SK-N-SH (cell line): ENCODE measurements around the gene GAGE12J. TPM values are rescaled to one million over a fixed set of nuclear protein-coding genes. Genes with fewer than 3 reads are reported as not detected.
"Not testable (repeated sequence)": the region's sequence is repeated elsewhere in the genome, so short reads cannot be mapped to it uniquely, and the experiment has no call there.

Experiments used
- CTCF ChIA-PET: fragments of 300-600, 350-600 bp; formaldehyde crosslinking; extraction: SDS; loops from one replicate; lab custom pipeline; 2021; lab: Yijun Ruan, JAX
- POLR2A ChIA-PET: fragments of 350-600 bp; sonication (Branson Sonifier 250); formaldehyde crosslinking; extraction: SDS; loops from one replicate; lab custom pipeline; 2020; ENCODE audit warnings: antibody characterized with exemption, inconsistent platforms; lab: Yijun Ruan, JAX
- DNase-seq: peaks from one replicate; pipeline ENCODE4 v3.0.0; 2012
- H2AFZ ChIP-seq: fragments of 200-600 bp; sonication (generic); 2 replicates; pipeline ENCODE4 v1.8.1; 2016; ENCODE audit warnings: antibody characterized with exemption, mild to moderate bottlenecking, low read depth
- H3F3A ChIP-seq: fragments of 200-600 bp; sonication (generic); replicated peaks from 2 replicates; pipeline ENCODE3; 2016; ENCODE audit warnings: antibody characterized with exemption, mild to moderate bottlenecking; ENCODE audit not compliant: insufficient read depth
- H3K27ac ChIP-seq, 2 experiments: fragments of 200-500 bp in 1 of 2; fragments of 200-600 bp in 1 of 2; sonication (Bioruptor generic) in 1 of 2; sonication (generic), shearing (Covaris generic) in 1 of 2; 2 replicates each; pipeline versions ENCODE4 v1.5.1 to v1.6.1; 2014 to 2016; ENCODE audit warnings: low read depth in 2 of 2, inconsistent platforms in 1 of 2, low read length in 1 of 2, mild to moderate bottlenecking in 1 of 2, mixed read lengths in 1 of 2
- H3K27me3 ChIP-seq: fragments of 200-600 bp; sonication (generic), shearing (Covaris generic); 2 replicates; pipeline ENCODE4 v1.6.1; 2016; ENCODE audit warnings: mixed run types; ENCODE audit not compliant: insufficient read depth
- H3K36me3 ChIP-seq, 2 experiments: fragments of 200-500 bp in 1 of 2; fragments of 200-600 bp in 1 of 2; sonication (Bioruptor generic) in 1 of 2; sonication (generic) in 1 of 2; replicated peaks in 1 of 2; 2 replicates each; pipeline versions ENCODE3 to v1.5.1; 2014 to 2016; ENCODE audit warnings: low read length in 1 of 2, mild to moderate bottlenecking in 1 of 2; ENCODE audit not compliant: insufficient read depth in 2 of 2, control insufficient read depth in 1 of 2
- H3K4me1 ChIP-seq, 2 experiments: fragments of 200-500 bp in 1 of 2; fragments of 200-600 bp in 1 of 2; sonication (Bioruptor generic) in 1 of 2; sonication (generic), shearing (Covaris generic) in 1 of 2; 2 replicates each; pipeline versions ENCODE4 v1.5.1 to v1.6.1; 2014 to 2016; ENCODE audit warnings: low read depth in 1 of 2, low read length in 1 of 2, mixed run types in 1 of 2; ENCODE audit not compliant: insufficient read depth in 2 of 2, control insufficient read depth in 1 of 2
- H3K4me2 ChIP-seq: fragments of 200-600 bp; sonication (generic), shearing (Covaris generic); 2 replicates; pipeline ENCODE4 v1.6.1; 2017; ENCODE audit warnings: mixed run types
- H3K4me3 ChIP-seq, 2 experiments: fragments of 200-500 bp in 1 of 2; fragments of 200-600 bp in 1 of 2; sonication (Bioruptor generic) in 1 of 2; sonication (generic), shearing (Covaris generic) in 1 of 2; 2 replicates each; pipeline versions ENCODE4 v1.5.1 to v1.8.1; 2014 to 2016; ENCODE audit warnings: low read depth in 2 of 2, inconsistent platforms in 1 of 2, low read length in 1 of 2, mild to moderate bottlenecking in 1 of 2, mixed read lengths in 1 of 2, moderate library complexity in 1 of 2
- H3K79me2 ChIP-seq: fragments of 200-600 bp; sonication (generic); 2 replicates; pipeline ENCODE4 v1.8.1; 2017; ENCODE audit warnings: mild to moderate bottlenecking; ENCODE audit not compliant: insufficient read depth
- H3K9ac ChIP-seq: fragments of 200-600 bp; sonication (generic); 2 replicates; pipeline ENCODE4 v1.6.1; 2017; ENCODE audit warnings: mixed run types
- H3K9me2 ChIP-seq: fragments of 200-600 bp; sonication (generic); 2 replicates; pipeline ENCODE4 v1.6.1; 2017; ENCODE audit warnings: mixed run types
- H3K9me3 ChIP-seq: fragments of 200-600 bp; sonication (generic); 2 replicates; pipeline ENCODE4 v1.6.1; 2017; ENCODE audit warnings: mixed run types, mild to moderate bottlenecking, moderate library complexity
- H4K20me1 ChIP-seq: fragments of 200-600 bp; sonication (generic); 2 replicates; pipeline ENCODE4 v1.6.1; 2017; ENCODE audit warnings: mild to moderate bottlenecking, mixed run types; ENCODE audit not compliant: insufficient read depth
- FOXM1 ChIP-seq: IDR thresholded peaks from 2 replicates; pipeline ENCODE4 v1.4.0; 2012; ENCODE audit warnings: low read depth, mild to moderate bottlenecking
- GABPA ChIP-seq: IDR thresholded peaks from 2 replicates; pipeline ENCODE4 v1.4.0; 2012; ENCODE audit warnings: low read depth, mild to moderate bottlenecking
- GATA2 ChIP-seq: sonication (generic); formaldehyde crosslinking; IDR thresholded peaks from 2 replicates; pipeline ENCODE4 v1.5.0; 2020; ENCODE audit warnings: mild to moderate bottlenecking, missing genetic modification reagents
- MEF2A ChIP-seq: IDR thresholded peaks from 2 replicates; pipeline ENCODE4 v1.4.0; 2012; ENCODE audit warnings: low read depth, borderline replicate concordance
- POLR2AphosphoS5 ChIP-seq: IDR thresholded peaks from 2 replicates; pipeline ENCODE4 v1.6.1; 2012; ENCODE audit warnings: low read depth, low read length
- RFX5 ChIP-seq: IDR thresholded peaks from 2 replicates; pipeline ENCODE4 v1.6.1; 2012; ENCODE audit warnings: mild to moderate bottlenecking, improper control_type of control experiment, low read length
- RXRA ChIP-seq: IDR thresholded peaks from 2 replicates; pipeline ENCODE4 v1.4.0; 2012; ENCODE audit warnings: low read depth, mild to moderate bottlenecking, borderline replicate concordance
- SIN3A ChIP-seq: IDR thresholded peaks from 2 replicates; pipeline ENCODE4 v1.6.1; 2012; ENCODE audit warnings: low read depth, mild to moderate bottlenecking, low read length, moderate library complexity, borderline replicate concordance
- TCF12 ChIP-seq: IDR thresholded peaks from 2 replicates; pipeline ENCODE4 v1.4.0; 2012
- WGBS: methylation state at CpG from one replicate; pipeline ENCODE4 v1.1.6; 2017; ENCODE audit warnings: low lambda C conversion rate; 5-methylcytosine and 5-hydroxymethylcytosine counted together
- polyA plus RNA-seq, 3 experiments: library from polyadenylated mRNA; depleted of rRNA; stranded (reverse); fragments of >200 nt; gene quantifications; 2 replicates each; pipeline ENCODE4 v1.2.3, GENCODE V29; 2012
- TF ChIP-seq, protein P1 (sequence below): IDR thresholded peaks from 2 replicates; pipeline ENCODE4 v1.4.0; 2012; ENCODE audit warnings: low read depth, borderline replicate concordance
- TF ChIP-seq, protein P2 (sequence below): IDR thresholded peaks from 2 replicates; pipeline ENCODE4 v1.6.1; 2012; ENCODE audit warnings: mild to moderate bottlenecking, low read depth, low read length, moderate library complexity
- TF ChIP-seq, protein P3 (sequence below): IDR thresholded peaks from 2 replicates; pipeline ENCODE4; 2012
- TF ChIP-seq, protein P4 (sequence below): fragments of 200-600 bp; sonication (generic); IDR thresholded peaks from 2 replicates; pipeline ENCODE4 v1.6.1; 2017; ENCODE audit warnings: antibody characterized with exemption, mild to moderate bottlenecking, moderate library complexity

GAGE12J gene
- polyA plus RNA-seq, 1 of the 3 experiments (the other 2 are of a cell fraction) = not detected

GRCh38 chrX:49303346-49303745, 18.5 kb upstream of the GAGE12J start, which contains the start of gene GAGE10:
TSS of gene GAGE10 (plus strand) at chrX:49303646. CDS start at chrX:49304860, 1,214 bp downstream.
- Histone ChIP-seq H3K4me1 (no peaks in the 10 kb centered on the region), H3K79me2 (no peaks in the 10 kb centered on the region), H3K36me3 (no peaks in the 10 kb centered on the region), H3K27ac (no peak within 1 kb of the TSS), H3F3A (no peaks in the 10 kb centered on the region), H3K4me2 (no peak within 1 kb of the TSS), H3K9me3 (no peaks in the 10 kb centered on the region), H3K27me3 (peaks cover 40% of the 10 kb centered on the region; the same call in 1 of the 2 replicates), H3K4me3 (no peak within 1 kb of the TSS), H3K9me2 (no peaks in the 10 kb centered on the region), H3K9ac (no peak within 1 kb of the TSS)
- WGBS = 13% methylated on average over 5 of the region's 15 CpGs
- DNase-seq = no peak
- ChIA-PET CTCF (no interaction called here), POLR2A (no interaction called here)
- TF ChIP-seq GABPA = no peak
- TF ChIP-seq, all 33 proteins: peak for 0
- H2AFZ ChIP-seq = no peak within 1 kb of the TSS
- no peaks in the 10 kb centered on the region for H4K20me1 ChIP-seq

DNA sequence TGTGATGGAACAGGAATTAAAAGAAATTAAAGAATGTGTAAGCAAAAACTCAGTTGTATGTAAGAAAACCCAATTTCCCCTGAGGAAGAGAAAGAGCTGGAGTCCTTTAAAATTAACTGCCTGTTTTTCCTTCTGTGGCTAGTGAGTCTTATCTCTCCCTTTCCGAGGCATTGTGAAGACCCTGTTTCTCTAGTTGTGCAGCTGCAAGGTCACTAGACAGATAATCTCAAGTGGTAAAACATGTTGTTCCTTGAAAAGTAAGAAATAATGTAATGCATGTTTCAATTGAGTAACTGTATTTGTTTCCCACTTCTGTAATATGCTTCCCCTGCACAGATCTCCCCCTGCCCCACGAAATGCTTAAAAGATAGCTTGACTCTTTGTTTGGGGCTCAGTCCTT, 14.1 kb upstream of the GAGE12J start:
- 16% methylated on average over 2 of the region's 2 CpGs for WGBS

GRCh38 chrX:49308604-49309269, 13.1 kb upstream of the GAGE12J start:
- Histone ChIP-seq H3K9ac (no peak overlapping the region), H3K4me3 (peak overlapping the region; percentile 9 to 64; a peak in 3 of 4 replicates), H3K79me2 (no peaks in the 10 kb centered on the region), H3K4me2 (peak overlapping the region; percentile 78), H3K36me3 (no peaks in the 10 kb centered on the region), H3K4me1 (no peaks in the 10 kb centered on the region; a peak in 1 of 4 replicates), H4K20me1 (no peaks in the 10 kb centered on the region), H3K27ac (no peak overlapping the region), H3F3A (no peaks in the 10 kb centered on the region), H2AFZ (peak overlapping the region; percentile 77; the same call in 1 of the 2 replicates), H3K9me2 (no peaks in the 10 kb centered on the region), H3K9me3 (no peaks in the 10 kb centered on the region), H3K27me3 (peaks cover 52% of the 10 kb centered on the region)
- POLR2A ChIA-PET = no interaction called here
- CTCF ChIA-PET = interaction anchor here (2.3 kb wide), 1 partner anchor 17 kb away, joined by 9 read pairs; no protein-coding TSS in a partner anchor
- WGBS = 35% methylated on average over 15 of the region's 15 CpGs
- no peak for DNase-seq
- TF ChIP-seq, protein P1, sequence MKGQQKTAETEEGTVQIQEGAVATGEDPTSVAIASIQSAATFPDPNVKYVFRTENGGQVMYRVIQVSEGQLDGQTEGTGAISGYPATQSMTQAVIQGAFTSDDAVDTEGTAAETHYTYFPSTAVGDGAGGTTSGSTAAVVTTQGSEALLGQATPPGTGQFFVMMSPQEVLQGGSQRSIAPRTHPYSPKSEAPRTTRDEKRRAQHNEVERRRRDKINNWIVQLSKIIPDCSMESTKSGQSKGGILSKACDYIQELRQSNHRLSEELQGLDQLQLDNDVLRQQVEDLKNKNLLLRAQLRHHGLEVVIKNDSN = no peak
- TF ChIP-seq POLR2AphosphoS5 = no peak
- TF ChIP-seq TCF12 = no peak
- TF ChIP-seq GATA2 = no peak
- TF ChIP-seq, protein P2, sequence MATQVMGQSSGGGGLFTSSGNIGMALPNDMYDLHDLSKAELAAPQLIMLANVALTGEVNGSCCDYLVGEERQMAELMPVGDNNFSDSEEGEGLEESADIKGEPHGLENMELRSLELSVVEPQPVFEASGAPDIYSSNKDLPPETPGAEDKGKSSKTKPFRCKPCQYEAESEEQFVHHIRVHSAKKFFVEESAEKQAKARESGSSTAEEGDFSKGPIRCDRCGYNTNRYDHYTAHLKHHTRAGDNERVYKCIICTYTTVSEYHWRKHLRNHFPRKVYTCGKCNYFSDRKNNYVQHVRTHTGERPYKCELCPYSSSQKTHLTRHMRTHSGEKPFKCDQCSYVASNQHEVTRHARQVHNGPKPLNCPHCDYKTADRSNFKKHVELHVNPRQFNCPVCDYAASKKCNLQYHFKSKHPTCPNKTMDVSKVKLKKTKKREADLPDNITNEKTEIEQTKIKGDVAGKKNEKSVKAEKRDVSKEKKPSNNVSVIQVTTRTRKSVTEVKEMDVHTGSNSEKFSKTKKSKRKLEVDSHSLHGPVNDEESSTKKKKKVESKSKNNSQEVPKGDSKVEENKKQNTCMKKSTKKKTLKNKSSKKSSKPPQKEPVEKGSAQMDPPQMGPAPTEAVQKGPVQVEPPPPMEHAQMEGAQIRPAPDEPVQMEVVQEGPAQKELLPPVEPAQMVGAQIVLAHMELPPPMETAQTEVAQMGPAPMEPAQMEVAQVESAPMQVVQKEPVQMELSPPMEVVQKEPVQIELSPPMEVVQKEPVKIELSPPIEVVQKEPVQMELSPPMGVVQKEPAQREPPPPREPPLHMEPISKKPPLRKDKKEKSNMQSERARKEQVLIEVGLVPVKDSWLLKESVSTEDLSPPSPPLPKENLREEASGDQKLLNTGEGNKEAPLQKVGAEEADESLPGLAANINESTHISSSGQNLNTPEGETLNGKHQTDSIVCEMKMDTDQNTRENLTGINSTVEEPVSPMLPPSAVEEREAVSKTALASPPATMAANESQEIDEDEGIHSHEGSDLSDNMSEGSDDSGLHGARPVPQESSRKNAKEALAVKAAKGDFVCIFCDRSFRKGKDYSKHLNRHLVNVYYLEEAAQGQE = no peak
- TF ChIP-seq, protein P3, sequence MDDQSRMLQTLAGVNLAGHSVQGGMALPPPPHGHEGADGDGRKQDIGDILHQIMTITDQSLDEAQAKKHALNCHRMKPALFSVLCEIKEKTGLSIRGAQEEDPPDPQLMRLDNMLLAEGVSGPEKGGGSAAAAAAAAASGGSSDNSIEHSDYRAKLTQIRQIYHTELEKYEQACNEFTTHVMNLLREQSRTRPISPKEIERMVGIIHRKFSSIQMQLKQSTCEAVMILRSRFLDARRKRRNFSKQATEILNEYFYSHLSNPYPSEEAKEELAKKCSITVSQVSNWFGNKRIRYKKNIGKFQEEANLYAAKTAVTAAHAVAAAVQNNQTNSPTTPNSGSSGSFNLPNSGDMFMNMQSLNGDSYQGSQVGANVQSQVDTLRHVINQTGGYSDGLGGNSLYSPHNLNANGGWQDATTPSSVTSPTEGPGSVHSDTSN = no peak
- TF ChIP-seq FOXM1 = no peak
- TF ChIP-seq RFX5 = no peak
- no peak for TF ChIP-seq RXRA
- no peak for TF ChIP-seq SIN3A
- TF ChIP-seq, protein P4, sequence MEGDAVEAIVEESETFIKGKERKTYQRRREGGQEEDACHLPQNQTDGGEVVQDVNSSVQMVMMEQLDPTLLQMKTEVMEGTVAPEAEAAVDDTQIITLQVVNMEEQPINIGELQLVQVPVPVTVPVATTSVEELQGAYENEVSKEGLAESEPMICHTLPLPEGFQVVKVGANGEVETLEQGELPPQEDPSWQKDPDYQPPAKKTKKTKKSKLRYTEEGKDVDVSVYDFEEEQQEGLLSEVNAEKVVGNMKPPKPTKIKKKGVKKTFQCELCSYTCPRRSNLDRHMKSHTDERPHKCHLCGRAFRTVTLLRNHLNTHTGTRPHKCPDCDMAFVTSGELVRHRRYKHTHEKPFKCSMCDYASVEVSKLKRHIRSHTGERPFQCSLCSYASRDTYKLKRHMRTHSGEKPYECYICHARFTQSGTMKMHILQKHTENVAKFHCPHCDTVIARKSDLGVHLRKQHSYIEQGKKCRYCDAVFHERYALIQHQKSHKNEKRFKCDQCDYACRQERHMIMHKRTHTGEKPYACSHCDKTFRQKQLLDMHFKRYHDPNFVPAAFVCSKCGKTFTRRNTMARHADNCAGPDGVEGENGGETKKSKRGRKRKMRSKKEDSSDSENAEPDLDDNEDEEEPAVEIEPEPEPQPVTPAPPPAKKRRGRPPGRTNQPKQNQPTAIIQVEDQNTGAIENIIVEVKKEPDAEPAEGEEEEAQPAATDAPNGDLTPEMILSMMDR = no peak
- no peak for TF ChIP-seq MEF2A

More for the DNA sequence above, 14.1 kb upstream of the GAGE12J start:
- H3K79me2 ChIP-seq, H3K27ac ChIP-seq, H3F3A ChIP-seq, H3K4me1 ChIP-seq, DNase-seq, H2AFZ ChIP-seq, H3K9me2 ChIP-seq, H3K4me2 ChIP-seq, H3K4me3 ChIP-seq, H4K20me1 ChIP-seq, H3K9ac ChIP-seq, H3K9me3 ChIP-seq, H3K36me3 ChIP-seq: not testable (repeated sequence)
- H3K27me3 ChIP-seq = peaks cover 42% of the 10 kb centered on the region
- ChIA-PET POLR2A (interaction anchor here (0.7 kb wide), 1 partner anchor 22 kb away, joined by 3 read pairs; no protein-coding TSS in a partner anchor), CTCF (interaction anchor here (0.6 kb wide), 1 partner anchor 8 kb away, joined by 3 read pairs; no protein-coding TSS in a partner anchor)
